ENCODE measurements around the gene GNAS.

DNA sequence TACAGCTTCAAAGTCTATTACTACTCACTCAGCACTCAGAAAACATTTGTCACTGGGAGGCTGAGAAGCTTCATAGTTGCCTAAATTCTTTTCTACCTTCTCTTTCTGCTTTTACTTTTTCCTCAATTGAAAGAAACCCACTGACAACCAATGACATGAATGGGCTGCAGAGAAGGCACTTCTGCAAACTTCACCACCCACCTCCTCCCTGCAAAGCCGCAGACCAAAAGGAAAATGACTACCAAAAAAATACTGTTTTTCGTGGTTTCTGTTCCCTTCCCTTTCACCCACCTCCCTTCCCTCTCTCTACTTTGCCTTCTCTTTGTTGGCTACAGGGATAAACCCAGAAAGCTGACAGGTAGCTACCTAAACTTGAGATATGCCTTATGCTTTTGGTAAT is 5.1 kb upstream of the GNAS start:
- TF ChIP-seq POLR2A (IDR thresholded peaks at IDR 0.05; ENCODE audit: low read depth, low read length) (no peak), SPI1 (IDR thresholded peaks at IDR 0.05; ENCODE audit: low read depth, low read length) (peak; percentile 59), POLR2AphosphoS5 (IDR thresholded peaks at IDR 0.05; ENCODE audit: low read depth, low read length) (no peak)

Measured in GM12891 (cell line).